GM12801 (cell line): Measurements from ENCODE around the gene GALNT2.

ENCODE experiments used
- TF ChIP-seq, protein P1 (sequence below): IDR thresholded peaks from one replicate; pipeline ENCODE4 v1.5.1; 2011; ENCODE audit warnings: control low read depth; ENCODE audit not compliant: insufficient read length; ENCODE audit errors: extremely low read depth

GALNT2 gene

GRCh38 chr1:230267338-230268065, 200.5 kb downstream of the GALNT2 start:
- TF ChIP-seq, protein P1, sequence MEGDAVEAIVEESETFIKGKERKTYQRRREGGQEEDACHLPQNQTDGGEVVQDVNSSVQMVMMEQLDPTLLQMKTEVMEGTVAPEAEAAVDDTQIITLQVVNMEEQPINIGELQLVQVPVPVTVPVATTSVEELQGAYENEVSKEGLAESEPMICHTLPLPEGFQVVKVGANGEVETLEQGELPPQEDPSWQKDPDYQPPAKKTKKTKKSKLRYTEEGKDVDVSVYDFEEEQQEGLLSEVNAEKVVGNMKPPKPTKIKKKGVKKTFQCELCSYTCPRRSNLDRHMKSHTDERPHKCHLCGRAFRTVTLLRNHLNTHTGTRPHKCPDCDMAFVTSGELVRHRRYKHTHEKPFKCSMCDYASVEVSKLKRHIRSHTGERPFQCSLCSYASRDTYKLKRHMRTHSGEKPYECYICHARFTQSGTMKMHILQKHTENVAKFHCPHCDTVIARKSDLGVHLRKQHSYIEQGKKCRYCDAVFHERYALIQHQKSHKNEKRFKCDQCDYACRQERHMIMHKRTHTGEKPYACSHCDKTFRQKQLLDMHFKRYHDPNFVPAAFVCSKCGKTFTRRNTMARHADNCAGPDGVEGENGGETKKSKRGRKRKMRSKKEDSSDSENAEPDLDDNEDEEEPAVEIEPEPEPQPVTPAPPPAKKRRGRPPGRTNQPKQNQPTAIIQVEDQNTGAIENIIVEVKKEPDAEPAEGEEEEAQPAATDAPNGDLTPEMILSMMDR = no peak

DNA sequence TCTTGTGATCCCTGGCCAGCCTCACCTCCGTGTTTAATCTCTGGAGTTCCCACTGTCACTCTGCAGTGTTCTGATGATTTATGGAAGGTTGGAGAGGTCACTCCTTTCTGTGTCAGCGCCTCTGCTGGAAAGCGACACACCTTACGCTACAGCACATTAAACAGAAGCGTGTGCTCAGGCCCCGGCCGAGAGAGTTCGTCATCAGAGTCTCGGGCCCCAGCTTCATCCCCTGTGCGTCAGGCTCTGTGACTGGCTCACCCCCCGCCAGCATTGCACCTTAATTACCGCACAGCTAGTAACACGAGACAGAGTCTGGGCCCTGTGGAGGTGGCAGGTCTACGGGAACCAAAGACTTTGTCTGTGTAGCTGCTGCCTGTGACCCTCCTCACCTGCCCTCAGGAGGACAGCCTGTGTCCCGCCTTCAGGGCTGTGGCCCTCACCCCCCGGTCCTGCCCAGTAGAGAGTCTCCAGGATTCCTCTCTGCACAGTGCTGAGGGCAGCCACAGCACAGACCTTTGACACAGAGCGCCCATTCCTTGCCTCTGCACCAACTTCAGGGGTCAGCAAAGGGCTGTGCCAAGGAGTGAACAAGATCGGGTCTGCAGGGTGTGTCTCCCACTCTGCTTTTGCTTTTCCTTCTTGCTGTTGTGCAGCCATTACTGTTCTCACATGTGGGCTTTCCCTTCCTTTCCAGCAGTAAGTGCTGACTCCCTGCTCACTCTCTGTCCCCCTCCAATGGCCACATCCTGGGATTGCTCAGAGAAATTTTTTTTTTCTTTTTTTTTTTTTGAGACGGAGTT, 201.5 kb downstream of the GALNT2 start:
- TF ChIP-seq, protein P1 = no peak

- TF ChIP-seq, protein P1 = no peak
These were observed 203.1 kb downstream of the GALNT2 start for GRCh38 chr1:230270185-230270558.

GRCh38 chr1:230270559-230271281, 203.7 kb downstream of the GALNT2 start:
- TF ChIP-seq, protein P1 = no peak

GRCh38 chr1:230271300-230272035, 204.4 kb downstream of the GALNT2 start:
- TF ChIP-seq, protein P1 = no peak

GRCh38 chr1:230272557-230272956, 205.5 kb downstream of the GALNT2 start:
- TF ChIP-seq, protein P1 = no peak
